H9 (cell line): ENCODE measurements around the gene SLC1A4. TPM values are rescaled to one million over a fixed set of nuclear protein-coding genes. Genes with fewer than 3 reads are reported as not detected.
A peak's percentile ranks its signal among the peaks of the same experiment; 100 is the strongest.

Source experiments
- DNase-seq: peaks from one replicate; pipeline ENCODE4 v3.0.0-alpha.2; 2017
- H2AFZ ChIP-seq: one replicate; pipeline ENCODE4 v1.6.1; 2013; ENCODE audit warnings: mild to moderate bottlenecking, low read length, control low read depth, moderate library complexity
- H2AK5ac ChIP-seq: 2 replicates; pipeline ENCODE4 v1.6.1; 2013; ENCODE audit warnings: low read length, control low read depth, mixed read lengths; ENCODE audit not compliant: insufficient read length
- H2BK120ac ChIP-seq: one replicate; pipeline ENCODE4 v1.6.1; 2013; ENCODE audit warnings: low read depth, mild to moderate bottlenecking, low read length, control low read depth, inconsistent platforms; ENCODE audit not compliant: poor library complexity, severe bottlenecking
- H2BK12ac ChIP-seq: 2 replicates; pipeline ENCODE4 v1.6.1; 2013; ENCODE audit warnings: low read length, control low read depth, mixed read lengths, low read depth; ENCODE audit not compliant: insufficient read length
- H2BK15ac ChIP-seq: 2 replicates; pipeline ENCODE4 v1.6.1; 2013; ENCODE audit warnings: low read depth, low read length, control low read depth
- H2BK20ac ChIP-seq: one replicate; pipeline ENCODE4 v1.6.1; 2013; ENCODE audit warnings: low read depth, mild to moderate bottlenecking, low read length, control low read depth, inconsistent platforms; ENCODE audit not compliant: poor library complexity, severe bottlenecking
- H2BK5ac ChIP-seq: 2 replicates; pipeline ENCODE4 v1.6.1; 2013; ENCODE audit warnings: low read length, control low read depth, mixed read lengths; ENCODE audit not compliant: insufficient read length
- H3K14ac ChIP-seq: 2 replicates; pipeline ENCODE4 v1.6.1; 2013; ENCODE audit warnings: low read length, control low read depth; ENCODE audit not compliant: insufficient read depth
- H3K18ac ChIP-seq: 2 replicates; pipeline ENCODE4 v1.6.1; 2013; ENCODE audit warnings: low read depth, mild to moderate bottlenecking, mixed read lengths, low read length, control low read depth; ENCODE audit not compliant: insufficient read length
- H3K23ac ChIP-seq: 2 replicates; pipeline ENCODE4 v1.6.1; 2013; ENCODE audit warnings: low read length, control low read depth, mixed read lengths, low read depth; ENCODE audit not compliant: insufficient read length
- H3K23me2 ChIP-seq: 2 replicates; pipeline ENCODE4 v1.6.1; 2013; ENCODE audit warnings: low read depth, mild to moderate bottlenecking, mixed read lengths, low read length, control low read depth; ENCODE audit not compliant: insufficient read length, poor library complexity, severe bottlenecking
- H3K27ac ChIP-seq: 2 replicates; pipeline ENCODE4 v1.5.1; 2013; ENCODE audit warnings: low read length, control low read depth, mixed read lengths, low read depth; ENCODE audit not compliant: insufficient read length
- H3K27me3 ChIP-seq: 2 replicates; pipeline ENCODE4 v1.6.1; 2013; ENCODE audit warnings: low read length, control low read depth, inconsistent platforms; ENCODE audit not compliant: insufficient read depth
- H3K4ac ChIP-seq: 2 replicates; pipeline ENCODE4 v1.6.1; 2013; ENCODE audit warnings: low read depth, mild to moderate bottlenecking, control low read depth, inconsistent platforms, low read length, moderate library complexity
- H3K4me1 ChIP-seq: 2 replicates; pipeline ENCODE4 v1.6.1; 2013; ENCODE audit warnings: low read length, control low read depth, inconsistent platforms; ENCODE audit not compliant: insufficient read depth
- H3K4me2 ChIP-seq: 2 replicates; pipeline ENCODE4 v1.6.1; 2013; ENCODE audit warnings: low read length, control low read depth, mixed read lengths; ENCODE audit not compliant: insufficient read length, insufficient read depth
- H3K56ac ChIP-seq: 2 replicates; pipeline ENCODE4 v1.6.1; 2013; ENCODE audit warnings: low read depth, mild to moderate bottlenecking, mixed read lengths, low read length, control low read depth; ENCODE audit not compliant: insufficient read length
- H3K79me1 ChIP-seq: 2 replicates; pipeline ENCODE4 v1.6.1; 2013; ENCODE audit warnings: low read depth, mild to moderate bottlenecking, moderate library complexity, low read length, control low read depth, inconsistent platforms; ENCODE audit not compliant: insufficient read depth, poor library complexity, severe bottlenecking
- H3K79me2 ChIP-seq: 2 replicates; pipeline ENCODE4 v1.6.1; 2013; ENCODE audit warnings: low read length, control low read depth, inconsistent platforms; ENCODE audit not compliant: insufficient read depth
- H3K9ac ChIP-seq: 2 replicates; pipeline ENCODE4 v1.6.1; 2013; ENCODE audit warnings: low read length, control low read depth, mixed read lengths; ENCODE audit not compliant: insufficient read length; ENCODE audit errors: extremely low read depth
- H3K9me3 ChIP-seq: one replicate; pipeline ENCODE4 v1.6.1; 2013; ENCODE audit warnings: low read depth, low read length, inconsistent platforms; ENCODE audit not compliant: control insufficient read depth
- H3T11ph ChIP-seq: one replicate; pipeline ENCODE4 v1.6.1; 2013; ENCODE audit warnings: mild to moderate bottlenecking, low read length, control low read depth, inconsistent platforms
- H4K20me1 ChIP-seq: one replicate; pipeline ENCODE4 v1.6.1; 2013; ENCODE audit not compliant: control insufficient read depth, insufficient read length, insufficient read depth
- H4K5ac ChIP-seq: 2 replicates; pipeline ENCODE4 v1.6.1; 2013; ENCODE audit warnings: low read depth, mild to moderate bottlenecking, mixed read lengths, low read length, control low read depth; ENCODE audit not compliant: insufficient read length
- H4K8ac ChIP-seq: replicated peaks from 2 replicates; pipeline ENCODE4 v1.6.1; 2013; ENCODE audit warnings: low read length, control low read depth, mixed read lengths, low read depth; ENCODE audit not compliant: insufficient read length
- H4K91ac ChIP-seq: 2 replicates; pipeline ENCODE4 v1.6.1; 2013; ENCODE audit warnings: low read depth, mild to moderate bottlenecking, moderate library complexity, mixed read lengths, low read length, control low read depth; ENCODE audit not compliant: insufficient read length
- H3K27ac Mint-ChIP-seq, 3 experiments: 2 replicates in 2 of 3; 3 replicates in 1 of 3; pipeline ENCODE4 v1.8.0; 2020 to 2021; ENCODE audit warnings: mixed read lengths in 3 of 3, mild to moderate bottlenecking in 1 of 3, moderate library complexity in 1 of 3
- H3K27me3 Mint-ChIP-seq: 2 replicates; pipeline ENCODE4 v1.8.0; 2021; ENCODE audit warnings: low read depth, mild to moderate bottlenecking, moderate library complexity, mixed read lengths
- H3K36me3 Mint-ChIP-seq, 3 experiments: 2 replicates in 2 of 3; 3 replicates in 1 of 3; pipeline ENCODE4 v1.8.0; 2020 to 2021; ENCODE audit warnings: low read depth in 3 of 3, mixed read lengths in 3 of 3; ENCODE audit not compliant: insufficient read depth in 1 of 3
- H3K4me1 Mint-ChIP-seq, 2 experiments: 2 replicates each; pipeline ENCODE4 v1.8.0; 2020; ENCODE audit warnings: mixed read lengths in 2 of 2
- H3K4me3 Mint-ChIP-seq, 2 experiments: 2 replicates in 1 of 2; 3 replicates in 1 of 2; pipeline ENCODE4 v1.8.0; 2020 to 2021; ENCODE audit warnings: mild to moderate bottlenecking in 2 of 2, mixed read lengths in 2 of 2, moderate library complexity in 1 of 2
- H3K9me3 Mint-ChIP-seq, 2 experiments: 2 replicates in 1 of 2; 3 replicates in 1 of 2; pipeline ENCODE4 v1.8.0; 2020; ENCODE audit warnings: mild to moderate bottlenecking in 2 of 2, mixed read lengths in 2 of 2, moderate library complexity in 1 of 2
- CTCF ChIP-seq: fragments of 200-600 bp; sonication (generic); conservative IDR thresholded peaks from 3 replicates; pipeline ENCODE4 v1.8.0; 2021; ENCODE audit warnings: antibody characterized with exemption, mild to moderate bottlenecking
- WGBS: extraction: QIAGEN DNeasy Blood & Tissue Kit; methylation state at CpG from one replicate; pipeline ENCODE4 v1.1.7; 2013; ENCODE audit warnings: missing lambda C conversion rate, low lambda C conversion rate, mixed read lengths; ENCODE audit not compliant: insufficient read length; ENCODE audit errors: extremely low coverage; 5-methylcytosine and 5-hydroxymethylcytosine counted together
- total RNA-seq: library from RNA; stranded (reverse); gene quantifications from 2 replicates; pipeline ENCODE4 v1.2.1, GENCODE V29; 2021

Gene SLC1A4
- total RNA-seq, 1 experiment from 2014 or later, result 1.9 TPM

GRCh38 chr2:65031341-65032018, 42.3 kb downstream of the SLC1A4 start:
- peak; percentile 56 for DNase-seq
- no peak overlapping the region for H4K8ac ChIP-seq
- no peak overlapping the region for H4K5ac ChIP-seq
- no peak overlapping the region for H2BK12ac ChIP-seq
- H3K9ac ChIP-seq, result no peak overlapping the region
- no peaks in the 10 kb centered on the region for H3K23me2 ChIP-seq
- H3K56ac ChIP-seq, result no peak overlapping the region
- H3K4me2 ChIP-seq, result peak overlapping the region; percentile 6
- peaks cover 2% of the 10 kb centered on the region; the same call in 1 of the 2 replicates for H3K27me3 Mint-ChIP-seq
- no peak overlapping the region for H2BK5ac ChIP-seq
- H3K4me1 ChIP-seq, result peaks cover 8% of the 10 kb centered on the region
- H3T11ph ChIP-seq, result no peak overlapping the region
- no peaks in the 10 kb centered on the region for H4K20me1 ChIP-seq
- H2BK15ac ChIP-seq, result no peak overlapping the region
- H3K27ac ChIP-seq, result no peak overlapping the region
- H3K14ac ChIP-seq, result no peak overlapping the region
- WGBS, result no CpG with 5 or more reads among the region's 8 CpGs
- peak overlapping the region in 1 of 2 experiments; percentile 11; a peak in 3 of 5 replicates for H3K4me3 Mint-ChIP-seq
- no peaks in the 10 kb centered on the region for H3K9me3 Mint-ChIP-seq
- peaks cover 0 to 5% (median 0%) of the 10 kb centered on the region in 3 experiments; a peak in 1 of 7 replicates for H3K36me3 Mint-ChIP-seq
- no peak overlapping the region for H3K18ac ChIP-seq
- no peak for TF ChIP-seq CTCF
- H2BK20ac ChIP-seq, result no peak overlapping the region
- H3K79me2 ChIP-seq, result no peaks in the 10 kb centered on the region
- H3K4me1 Mint-ChIP-seq, result peaks cover 26 to 27% of the 10 kb centered on the region in 2 experiments
- no peaks in the 10 kb centered on the region for H3K9me3 ChIP-seq
- H3K23ac ChIP-seq, result no peak overlapping the region
- no peaks in the 10 kb centered on the region for H3K79me1 ChIP-seq
- H2AK5ac ChIP-seq, result no peak overlapping the region
- H2AFZ ChIP-seq, result no peak overlapping the region
- H3K27me3 ChIP-seq, result no peaks in the 10 kb centered on the region
- H2BK120ac ChIP-seq, result no peak overlapping the region
- no peak overlapping the region for H3K4ac ChIP-seq
- H3K27ac Mint-ChIP-seq, result peak overlapping the region in 2 of 3 experiments; percentile 9 to 49; a peak in 4 of 7 replicates
- no peak overlapping the region for H4K91ac ChIP-seq
